Thyroid gland (tissue), 4 donors: ENCODE results near the gene ADAMTS16. TPM values are rescaled to one million over a fixed set of nuclear protein-coding genes. Genes with fewer than 3 reads are reported as not detected.

Source experiments
- DNase-seq, 2 donors: peaks; one replicate each; pipeline ENCODE4 v3.0.0-alpha.2; 2019
- H3K27ac ChIP-seq, 3 donors: fragments of 200-600 bp; sonication (generic); 1 replicate in 2 of 3; 2 replicates in 1 of 3; pipeline ENCODE4 v1.5.1; 2016 to 2019; ENCODE audit warnings: mild to moderate bottlenecking in 1 of 3, moderate library complexity in 1 of 3
- H3K27me3 ChIP-seq: fragments of 200-600 bp; sonication (generic); one replicate; pipeline ENCODE4 v1.5.1; 2019
- H3K36me3 ChIP-seq, 2 donors: fragments of 200-600 bp; sonication (generic); one replicate each; pipeline ENCODE4 v1.5.1; 2016 to 2019
- H3K4me1 ChIP-seq, 2 donors: fragments of 200-600 bp; sonication (generic); one replicate each; pipeline ENCODE4 v1.5.1; 2017 to 2019
- H3K4me3 ChIP-seq, 3 donors: fragments of 200-600 bp; sonication (generic); replicated peaks in 1 of 3; 1 replicate in 2 of 3; 2 replicates in 1 of 3; pipeline ENCODE4 v1.5.1; 2016; ENCODE audit warnings: mild to moderate bottlenecking in 1 of 3
- H3K9me3 ChIP-seq: fragments of 200-600 bp; sonication (generic); one replicate; pipeline ENCODE4 v1.5.1; 2017
- POLR2A ChIP-seq, 2 donors: fragments of 450-650 bp; IDR thresholded peaks; one replicate each; pipeline ENCODE4 v1.6.1; 2017; ENCODE audit warnings: antibody characterized with exemption in 2 of 2, mild to moderate bottlenecking in 2 of 2, moderate library complexity in 1 of 2
- WGBS, 2 donors: methylation state at CpG; one replicate each; pipeline ENCODE4 v1.1.5; 2017; 5-methylcytosine and 5-hydroxymethylcytosine counted together
- intact Hi-C: fragments of 100-400 bp; cut with DNase I; formaldehyde crosslinking; loops from one replicate; pipeline ENCODE4 v1.15.1; 2023
- total RNA-seq, 4 donors: library from RNA; depleted of rRNA; stranded (reverse); fragments of >200 nt; gene quantifications; one replicate each; pipeline ENCODE4 v1.2.3, GENCODE V29; 2016
- TF ChIP-seq, protein P1 (sequence below), 6 experiments: fragments of 200-600 bp in 3 of 6; fragments of 450-650 bp in 3 of 6; sonication (generic) in 3 of 6; IDR thresholded peaks; one replicate each; pipeline ENCODE4 v1.5.1; 2016 to 2019; ENCODE audit warnings: antibody characterized with exemption in 6 of 6, mild to moderate bottlenecking in 2 of 6, inconsistent platforms in 1 of 6, moderate library complexity in 1 of 6

The ADAMTS16 gene
- total RNA-seq, 4 donors from 2014 or later: 0.11 to 1.0 (median 0.16) TPM

DNA sequence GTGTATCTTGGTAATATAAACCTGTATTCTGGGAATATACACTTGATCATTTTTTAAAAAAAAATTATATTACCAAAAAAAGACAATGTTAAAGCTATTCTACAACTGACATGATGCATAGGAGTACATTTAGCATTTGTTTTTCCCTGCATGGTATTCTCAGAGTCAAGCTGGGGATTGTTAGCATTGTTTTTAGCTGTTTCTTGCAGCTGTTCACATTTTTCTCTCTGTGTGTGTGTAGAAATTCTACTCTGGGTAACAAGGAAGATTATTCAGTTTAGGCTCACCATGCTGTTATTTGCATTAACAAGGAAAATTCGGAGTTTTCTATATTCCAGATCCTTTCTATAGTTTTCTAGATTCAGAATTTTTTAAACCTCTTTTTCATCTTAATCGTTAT lies 62.2 kb downstream of the ADAMTS16 start:
- no peak for DNase-seq
- Histone ChIP-seq H3K4me1 (no peaks in the 10 kb centered on the region), H3K9me3 (no peaks in the 10 kb centered on the region), H3K27ac (no peak overlapping the region), H3K4me3 (no peak overlapping the region), H3K27me3 (no peaks in the 10 kb centered on the region), H3K36me3 (no peaks in the 10 kb centered on the region)
- no peak for TF ChIP-seq POLR2A (IDR thresholded peaks at IDR 0.05)
- TF ChIP-seq, protein P1, sequence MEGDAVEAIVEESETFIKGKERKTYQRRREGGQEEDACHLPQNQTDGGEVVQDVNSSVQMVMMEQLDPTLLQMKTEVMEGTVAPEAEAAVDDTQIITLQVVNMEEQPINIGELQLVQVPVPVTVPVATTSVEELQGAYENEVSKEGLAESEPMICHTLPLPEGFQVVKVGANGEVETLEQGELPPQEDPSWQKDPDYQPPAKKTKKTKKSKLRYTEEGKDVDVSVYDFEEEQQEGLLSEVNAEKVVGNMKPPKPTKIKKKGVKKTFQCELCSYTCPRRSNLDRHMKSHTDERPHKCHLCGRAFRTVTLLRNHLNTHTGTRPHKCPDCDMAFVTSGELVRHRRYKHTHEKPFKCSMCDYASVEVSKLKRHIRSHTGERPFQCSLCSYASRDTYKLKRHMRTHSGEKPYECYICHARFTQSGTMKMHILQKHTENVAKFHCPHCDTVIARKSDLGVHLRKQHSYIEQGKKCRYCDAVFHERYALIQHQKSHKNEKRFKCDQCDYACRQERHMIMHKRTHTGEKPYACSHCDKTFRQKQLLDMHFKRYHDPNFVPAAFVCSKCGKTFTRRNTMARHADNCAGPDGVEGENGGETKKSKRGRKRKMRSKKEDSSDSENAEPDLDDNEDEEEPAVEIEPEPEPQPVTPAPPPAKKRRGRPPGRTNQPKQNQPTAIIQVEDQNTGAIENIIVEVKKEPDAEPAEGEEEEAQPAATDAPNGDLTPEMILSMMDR (IDR thresholded peaks at IDR 0.05): no peak
- 44 to 56% methylated on average over 2 of the region's 2 CpGs for WGBS, 2 donors
- intact Hi-C loops: no loop called here

- no peaks in the 10 kb centered on the region for H3K36me3 ChIP-seq
- H3K4me3 ChIP-seq: no peak overlapping the region
- WGBS, 2 donors: 82 to 91% methylated on average over 2 of the region's 2 CpGs
- intact Hi-C loops: no loop called here
- no peaks in the 10 kb centered on the region for H3K9me3 ChIP-seq
- no peak overlapping the region for H3K27ac ChIP-seq
- H3K27me3 ChIP-seq: no peaks in the 10 kb centered on the region
- no peaks in the 10 kb centered on the region for H3K4me1 ChIP-seq
- DNase-seq: no peak
- no peak for TF ChIP-seq POLR2A (IDR thresholded peaks at IDR 0.05)
- TF ChIP-seq, protein P1 (IDR thresholded peaks at IDR 0.05): no peak
Observed at GRCh38 chr5:5203451-5203850, 63.3 kb downstream of the ADAMTS16 start.

- Histone ChIP-seq H3K36me3 (no peaks in the 10 kb centered on the region), H3K27ac (no peak overlapping the region), H3K27me3 (no peaks in the 10 kb centered on the region), H3K4me1 (no peaks in the 10 kb centered on the region), H3K9me3 (no peaks in the 10 kb centered on the region), H3K4me3 (no peak overlapping the region)
- 89 to 94% methylated on average over 3 of the region's 3 CpGs for WGBS, 2 donors
- TF ChIP-seq, protein P1 (IDR thresholded peaks at IDR 0.05): no peak
- no peak for TF ChIP-seq POLR2A (IDR thresholded peaks at IDR 0.05)
- intact Hi-C loops: no loop called here
- no peak for DNase-seq
Observed at GRCh38 chr5:5207828-5208227, 67.7 kb downstream of the ADAMTS16 start.

GRCh38 chr5:5209089-5209488 lies 69.0 kb downstream of the ADAMTS16 start:
- H3K27me3 ChIP-seq: no peaks in the 10 kb centered on the region
- TF ChIP-seq, protein P1 (IDR thresholded peaks at IDR 0.05): no peak
- no peak for TF ChIP-seq POLR2A (IDR thresholded peaks at IDR 0.05)
- H3K4me3 ChIP-seq: no peak overlapping the region
- 51 to 65% methylated on average over 5 of the region's 5 CpGs for WGBS, 2 donors
- H3K4me1 ChIP-seq: no peaks in the 10 kb centered on the region
- no peaks in the 10 kb centered on the region for H3K9me3 ChIP-seq
- no peak for DNase-seq
- intact Hi-C loops: no loop called here
- H3K36me3 ChIP-seq: no peaks in the 10 kb centered on the region
- H3K27ac ChIP-seq: no peak overlapping the region

DNA sequence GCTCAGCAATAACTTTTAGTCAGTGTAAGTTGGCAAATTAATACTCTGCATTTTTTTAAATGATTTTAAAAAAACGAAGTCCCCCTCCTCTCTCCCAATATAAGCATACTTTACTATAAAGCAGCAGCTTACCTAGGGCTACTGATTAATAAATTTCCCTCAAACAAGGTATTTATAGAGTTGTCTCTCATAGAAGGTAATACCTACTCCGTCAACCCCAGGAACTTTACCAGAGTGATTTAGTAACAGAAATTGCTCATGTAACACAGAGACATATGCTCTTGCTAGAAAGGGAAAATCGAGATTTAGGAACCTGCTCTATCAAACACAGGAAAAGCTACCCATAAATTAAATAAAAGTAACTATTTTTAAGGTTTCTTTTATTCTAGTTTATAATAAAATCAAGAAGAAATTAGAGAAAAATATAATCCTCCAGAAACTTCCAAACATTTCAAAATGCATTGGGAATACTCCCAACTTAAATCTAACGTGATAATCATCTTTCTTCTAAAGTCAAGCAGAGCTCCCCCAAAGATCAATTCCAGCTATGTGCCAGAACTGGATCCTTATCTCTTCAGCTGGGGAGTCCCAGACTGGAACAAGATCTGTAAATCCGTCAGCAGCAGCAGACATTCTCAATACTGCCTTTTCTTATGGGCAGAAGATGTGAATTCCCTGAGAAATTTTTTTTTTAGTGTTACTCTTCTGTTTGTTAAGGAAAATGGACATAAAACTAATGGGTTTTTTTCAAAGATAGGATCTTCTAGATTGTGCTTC lies 69.6 kb downstream of the ADAMTS16 start:
- no peaks in the 10 kb centered on the region for H3K4me1 ChIP-seq
- H3K27ac ChIP-seq: no peak overlapping the region
- H3K27me3 ChIP-seq: no peaks in the 10 kb centered on the region
- WGBS, 2 donors: 64 to 79% methylated on average over 5 of the region's 5 CpGs
- H3K36me3 ChIP-seq: no peaks in the 10 kb centered on the region
- H3K4me3 ChIP-seq: no peak overlapping the region
- no peak for DNase-seq
- H3K9me3 ChIP-seq: no peaks in the 10 kb centered on the region
- intact Hi-C loops: no loop called here
- no peak for TF ChIP-seq POLR2A (IDR thresholded peaks at IDR 0.05)
- TF ChIP-seq, protein P1 (IDR thresholded peaks at IDR 0.05): no peak
